ENCODE results near the gene MCU. TPM values are rescaled to one million over a fixed set of nuclear protein-coding genes. Genes with fewer than 3 reads are reported as not detected.
"Not testable (repeated sequence)": the region's sequence is repeated elsewhere in the genome, so short reads cannot be mapped to it uniquely, and the experiment has no call there.

MCU gene
- total and polyA plus RNA-seq, 8 donors: 15.2 to 90.1 (median 31.0) TPM

- H3K9me3 ChIP-seq: no peaks in the 10 kb centered on the region
- no peaks in the 10 kb centered on the region for H3K36me3 ChIP-seq
- intact Hi-C loops (cut with DNase I; ENCODE audit: low total_unique reads): no loop called here
- H3K27me3 ChIP-seq: no peaks in the 10 kb centered on the region
- no peak overlapping the region for H3K27ac ChIP-seq
- TF ChIP-seq CTCF (IDR thresholded peaks at IDR 0.05): no peak
- no peak for TF ChIP-seq EP300 (IDR thresholded peaks at IDR 0.05)
- TF ChIP-seq POLR2AphosphoS5 (IDR thresholded peaks at IDR 0.05): no peak
- TF ChIP-seq POLR2A (IDR thresholded peaks at IDR 0.05): no peak
- no peak overlapping the region for H3K4me3 ChIP-seq
- no peaks in the 10 kb centered on the region for H3K4me1 ChIP-seq
- DNase-seq: no peak
Observed at GRCh38 chr10:72663971-72664370, 28.0 kb upstream of the MCU start.

GRCh38 chr10:72665925-72666324 lies 26.0 kb upstream of the MCU start:
- no peaks in the 10 kb centered on the region for H3K4me1 ChIP-seq
- H3K9me3 ChIP-seq: no peaks in the 10 kb centered on the region
- H3K27ac ChIP-seq: peak overlapping the region in 1 of 5 donors; percentile 27
- 72 to 78% (median 76%) methylated on average over 4 of the region's 4 CpGs for whole genome bisulfite sequencing, 5 donors
- no peak for TF ChIP-seq EP300 (IDR thresholded peaks at IDR 0.05)
- H3K27me3 ChIP-seq: no peaks in the 10 kb centered on the region
- intact Hi-C loops (cut with DNase I; ENCODE audit: low total_unique reads): no loop called here
- H3K36me3 ChIP-seq: no peaks in the 10 kb centered on the region
- DNase-seq: peak in 1 of 2 donors; percentile 20
- no peak overlapping the region for H3K4me3 ChIP-seq

- H3K9me3 ChIP-seq: no peaks in the 10 kb centered on the region
- 83 to 95% (median 90%) methylated on average over 3 of the region's 3 CpGs for WGBS, 5 donors
Observed at GRCh38 chr10:72667207-72667864, 24.6 kb upstream of the MCU start.

GRCh38 chr10:72673280-72673679 lies 18.7 kb upstream of the MCU start:
- Histone ChIP-seq H3K9me3 (no peaks in the 10 kb centered on the region), H3K27me3 (no peaks in the 10 kb centered on the region), H3K36me3 (no peaks in the 10 kb centered on the region), H3K4me1 (peaks cover 0 to 5% (median 0%) of the 10 kb centered on the region in 4 donors), H3K4me3 (no peak overlapping the region), H3K27ac (no peak overlapping the region)
- intact Hi-C loops (cut with DNase I; ENCODE audit: low total_unique reads): no loop called here
- no peak for DNase-seq
- WGBS, 5 donors: 66 to 72% (median 68%) methylated on average over 1 of the region's 1 CpG
- TF ChIP-seq POLR2A (IDR thresholded peaks at IDR 0.05) (no peak), CTCF (IDR thresholded peaks at IDR 0.05) (no peak), POLR2AphosphoS5 (IDR thresholded peaks at IDR 0.05) (no peak), EP300 (IDR thresholded peaks at IDR 0.05) (no peak)

More at GRCh38 chr10:72667207-72667864, 24.6 kb upstream of the MCU start:
- DNase-seq: no peak
- TF ChIP-seq POLR2A (IDR thresholded peaks at IDR 0.05) (no peak), EP300 (IDR thresholded peaks at IDR 0.05) (no peak), POLR2AphosphoS5 (IDR thresholded peaks at IDR 0.05) (no peak), CTCF (IDR thresholded peaks at IDR 0.05) (no peak)
- no peaks in the 10 kb centered on the region for H3K36me3 ChIP-seq
- no peaks in the 10 kb centered on the region for H3K4me1 ChIP-seq
- H3K4me3 ChIP-seq: no peak overlapping the region
- intact Hi-C loops (cut with DNase I; ENCODE audit: low total_unique reads): no loop called here
- no peak overlapping the region for H3K27ac ChIP-seq
- H3K27me3 ChIP-seq: no peaks in the 10 kb centered on the region

- H3K4me1 ChIP-seq; H3K36me3 ChIP-seq; H3K9me3 ChIP-seq; DNase-seq; H3K27me3 ChIP-seq; intact Hi-C loops (cut with DNase I; ENCODE audit: low total_unique reads); H3K27ac ChIP-seq; H3K4me3 ChIP-seq: not testable (repeated sequence)
- 92 to 96% (median 96%) methylated on average over 4 to 5 of the region's 5 CpGs for WGBS, 5 donors
Observed at GRCh38 chr10:72674174-72674573, 17.8 kb upstream of the MCU start.

Measured in stomach (tissue), 9 donors.